Activated T-cell treated with anti-CD3 and anti-CD28 coated beads for 4 hours (primary cell): ENCODE data around the gene FRMD4A.

Source experiments
- DNase-seq: peaks from one replicate; pipeline ENCODE4 v3.0.0-alpha.2; 2020

The FRMD4A gene

GRCh38 chr10:14330388-14331061 lies at the start of gene FRMD4A:
Gene FRMD4A (minus strand): TSS chr10:14330924.
- no peak for DNase-seq

GRCh38 chr10:14379556-14380280 lies 49.0 kb upstream of the FRMD4A start:
- DNase-seq: no peak

GRCh38 chr10:14378387-14378960 lies 47.8 kb upstream of the FRMD4A start:
- DNase-seq: no peak

GRCh38 chr10:14377591-14378175 lies 47.0 kb upstream of the FRMD4A start:
- no peak for DNase-seq

- DNase-seq: no peak
Observed at GRCh38 chr10:14374745-14375445, 44.2 kb upstream of the FRMD4A start.

GRCh38 chr10:14372606-14373005 lies 41.9 kb upstream of the FRMD4A start:
- DNase-seq: no peak

GRCh38 chr10:14371581-14371980 lies 40.9 kb upstream of the FRMD4A start:
- DNase-seq: no peak

DNA sequence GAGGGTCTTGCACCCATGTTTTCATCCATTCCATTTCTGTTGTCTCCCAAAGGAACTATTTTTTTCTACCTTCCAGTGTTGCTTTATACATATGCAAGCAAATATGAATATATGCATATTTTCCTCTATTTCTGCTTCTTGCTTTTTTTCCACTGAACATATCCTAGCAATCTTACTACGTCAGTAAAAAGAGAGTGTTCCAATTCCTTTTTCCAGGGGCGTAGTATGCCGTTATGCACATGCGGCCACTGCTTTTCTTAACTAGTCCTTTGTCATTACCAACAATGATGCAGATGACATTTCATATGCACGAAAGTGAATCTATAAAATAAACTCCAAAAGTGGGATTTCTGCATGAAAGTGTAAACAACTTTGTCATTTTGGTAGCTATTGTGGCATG lies 40.2 kb upstream of the FRMD4A start:
- no peak for DNase-seq

- no peak for DNase-seq
Observed at GRCh38 chr10:14369906-14370305, 39.2 kb upstream of the FRMD4A start.

DNA sequence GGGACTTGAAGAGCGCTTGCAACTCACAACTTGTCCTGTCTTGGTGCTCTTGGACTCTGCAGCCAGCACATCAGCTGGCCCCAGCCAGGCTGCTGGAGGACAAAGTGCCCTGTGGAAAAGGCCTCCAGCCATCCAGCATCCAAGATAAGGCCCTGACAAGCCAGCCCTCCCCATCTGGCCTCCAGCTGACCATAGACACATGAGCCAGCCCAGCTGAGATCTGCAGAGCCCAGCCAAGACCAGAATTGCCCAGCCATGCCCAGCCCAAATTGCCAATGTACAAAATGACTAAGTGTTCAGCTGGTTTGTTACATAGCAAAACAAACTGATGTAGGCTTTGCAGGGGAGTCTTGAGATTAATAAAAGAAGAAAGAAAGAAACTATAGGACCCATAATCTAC lies 36.0 kb upstream of the FRMD4A start:
- no peak for DNase-seq

GRCh38 chr10:14365266-14365665 lies 34.5 kb upstream of the FRMD4A start:
- DNase-seq: no peak

DNA sequence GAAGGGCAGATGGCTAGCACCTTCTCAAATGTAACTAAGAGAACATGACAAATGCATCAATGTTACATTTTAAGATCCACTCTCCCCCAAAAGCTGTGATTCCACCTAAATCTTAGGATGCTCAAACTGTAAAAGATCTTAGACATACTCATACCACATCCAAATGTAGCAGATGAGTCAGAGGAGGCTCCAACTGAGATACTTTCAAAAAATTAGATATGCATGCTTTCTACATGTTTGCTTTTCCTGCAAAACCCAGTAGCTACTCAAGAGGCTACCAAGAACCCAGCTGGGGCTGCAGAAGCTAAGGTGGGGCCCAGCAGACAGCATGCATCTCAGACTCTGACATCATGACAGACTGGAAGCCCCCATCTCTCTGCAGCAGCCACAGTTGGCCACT lies 31.4 kb upstream of the FRMD4A start:
- no peak for DNase-seq

- no peak for DNase-seq
Observed at GRCh38 chr10:14360961-14361360, 30.2 kb upstream of the FRMD4A start.

DNA sequence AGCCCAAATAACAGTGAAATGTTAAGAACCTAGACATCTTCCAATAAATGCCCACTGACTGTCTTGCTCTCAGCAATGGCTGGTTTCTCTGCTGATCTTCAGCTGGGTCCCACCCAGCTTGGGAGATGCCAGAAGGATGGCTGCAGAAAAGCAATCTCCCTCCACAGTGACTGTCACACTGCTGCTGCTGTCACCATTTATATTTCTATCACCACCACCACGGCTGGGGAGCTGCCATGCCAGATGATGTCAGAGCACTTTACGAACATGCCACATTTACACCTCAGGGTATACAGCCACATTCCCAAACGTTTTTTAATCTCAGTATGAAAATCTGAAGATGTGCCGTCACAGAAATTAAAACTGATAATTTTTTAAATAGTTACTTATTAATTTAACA lies 29.8 kb upstream of the FRMD4A start:
- DNase-seq: no peak

GRCh38 chr10:14358886-14359573 lies 28.3 kb upstream of the FRMD4A start:
- DNase-seq: no peak

DNA sequence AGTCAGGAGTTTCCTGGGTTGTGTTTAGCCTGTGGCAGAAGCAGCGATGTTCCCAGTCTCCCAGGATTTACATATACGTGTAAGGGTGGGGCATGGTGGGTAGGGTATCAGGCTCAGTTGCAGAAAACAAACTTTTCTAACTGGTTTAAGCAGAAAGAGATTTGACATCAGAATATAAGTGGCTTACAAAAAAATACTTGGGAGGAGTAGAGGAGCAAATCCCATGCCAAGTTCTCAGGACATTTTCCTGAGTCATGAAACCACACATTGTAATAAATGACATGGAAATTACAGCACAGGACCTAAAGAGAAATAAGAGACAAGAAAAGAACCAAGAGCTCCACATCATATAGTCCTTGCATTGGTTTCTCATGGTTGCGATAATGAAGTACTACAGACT lies 26.2 kb upstream of the FRMD4A start:
- DNase-seq: no peak

GRCh38 chr10:14355750-14356149 lies 25.0 kb upstream of the FRMD4A start:
- no peak for DNase-seq

GRCh38 chr10:14353291-14353913 lies 22.7 kb upstream of the FRMD4A start:
- DNase-seq: no peak

- no peak for DNase-seq
Observed at GRCh38 chr10:14350006-14350405, 19.3 kb upstream of the FRMD4A start.

DNA sequence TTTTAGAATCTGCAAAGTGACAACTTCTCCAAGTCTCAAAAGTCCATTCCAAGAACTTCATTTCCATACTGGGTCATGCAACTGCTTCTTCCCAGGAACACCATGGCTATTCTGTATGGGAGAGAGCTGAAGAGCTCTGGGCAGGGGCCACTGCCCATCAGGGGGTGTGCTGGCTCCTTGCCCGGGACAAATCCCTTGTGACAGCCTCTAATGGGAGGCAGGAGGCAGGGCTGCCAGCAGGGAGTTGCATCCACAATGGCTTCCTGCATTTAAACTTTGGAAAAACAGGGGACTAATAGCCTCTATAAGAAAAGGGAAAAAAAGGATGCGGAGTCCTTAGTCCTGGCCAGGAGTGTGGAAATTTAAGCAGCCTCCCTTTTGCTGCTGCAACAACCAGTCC lies 18.4 kb upstream of the FRMD4A start:
- no peak for DNase-seq

DNA sequence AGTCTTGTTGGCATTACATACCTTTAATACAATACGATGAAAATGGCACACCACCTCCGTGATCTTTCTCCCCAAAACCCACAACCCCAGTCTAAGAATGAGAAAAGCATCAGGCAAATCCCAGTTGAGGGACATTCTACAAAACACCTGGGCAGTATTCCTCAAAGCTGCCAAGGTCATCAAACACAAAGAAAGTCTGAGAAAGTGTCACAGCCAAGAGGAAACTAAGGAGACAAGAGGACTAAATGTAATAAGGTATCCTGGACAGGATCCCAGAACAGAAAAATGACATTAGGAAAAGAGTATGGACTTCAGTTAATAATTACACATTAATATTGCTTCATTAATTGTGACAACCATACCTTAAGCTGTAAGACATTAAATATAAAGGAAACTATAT lies 14.5 kb upstream of the FRMD4A start:
- DNase-seq: no peak

DNA sequence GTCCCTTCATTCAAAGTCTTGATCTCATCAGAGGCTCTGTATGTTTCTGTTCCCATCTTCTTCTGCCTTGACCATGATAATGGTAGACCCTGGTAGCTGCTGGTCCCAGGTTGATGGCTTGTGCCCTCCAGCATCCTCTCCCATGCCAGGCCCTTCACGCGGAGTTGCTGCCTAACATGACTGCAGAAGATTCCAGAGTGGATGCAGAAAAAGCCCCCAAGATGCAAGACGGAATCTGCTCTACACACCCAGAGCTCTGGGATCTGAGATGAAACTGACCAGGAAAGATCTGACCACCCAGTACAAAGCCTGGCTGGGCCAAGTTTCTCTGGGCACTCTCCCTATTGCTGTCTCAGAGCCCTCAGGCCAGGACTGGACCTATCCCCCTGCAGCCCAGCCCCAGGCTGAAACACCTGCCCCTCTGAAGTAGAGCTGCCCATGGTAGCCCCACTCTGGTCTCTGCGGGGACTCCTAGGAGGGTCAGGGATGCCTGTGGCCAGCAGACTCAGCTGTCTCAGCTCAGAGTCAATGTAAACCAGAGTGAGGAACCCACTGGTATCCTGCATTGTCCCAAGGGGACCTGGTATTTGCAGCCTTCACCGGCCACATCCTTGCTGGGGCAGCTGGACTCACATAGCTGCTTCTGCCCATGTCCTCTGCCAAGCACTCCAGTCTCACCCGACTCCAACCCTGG lies 9.5 kb upstream of the FRMD4A start:
- no peak for DNase-seq
